M059J (cell line): ENCODE data around the gene PSRC1. TPM values are rescaled to one million over a fixed set of nuclear protein-coding genes. Genes with fewer than 3 reads are reported as not detected.

Experiments
- DNase-seq: peaks from one replicate; pipeline ENCODE4 v3.0.0-alpha.2; 2012; ENCODE audit warnings: low read depth
- total RNA-seq: library from RNA; depleted of rRNA; stranded (reverse); fragments of >200 nt; shearing (Covaris generic); gene quantifications from 2 replicates; pipeline ENCODE4 v1.2.3, GENCODE V29; 2014; rRNA removed

PSRC1 gene
- total RNA-seq, 1 experiment from 2014 or later: 83.5 TPM

GRCh38 chr1:109247401-109248365 is 35.3 kb downstream of the PSRC1 start:
- DNase-seq: no peak

DNA sequence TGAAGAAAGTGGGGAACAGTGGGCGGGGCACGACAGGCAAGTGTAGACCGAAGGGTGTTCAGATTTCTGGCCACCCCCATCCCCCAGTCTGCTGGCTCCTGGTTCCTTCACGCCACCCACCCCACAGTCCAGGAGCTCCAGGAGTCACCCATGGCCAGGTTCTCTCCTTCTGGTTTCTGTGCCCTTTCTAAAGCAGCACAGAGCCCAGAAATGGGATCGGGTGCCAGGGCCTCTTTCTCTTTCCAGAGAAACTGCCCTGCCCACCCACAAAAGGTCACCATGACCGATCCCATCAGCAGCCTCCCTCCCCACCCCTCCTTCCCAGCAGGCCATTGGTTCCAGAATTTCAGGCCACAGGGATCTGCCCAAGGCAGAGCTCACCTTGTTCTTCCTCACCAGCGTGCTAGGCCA is 36.8 kb downstream of the PSRC1 start:
- DNase-seq: no peak

DNA sequence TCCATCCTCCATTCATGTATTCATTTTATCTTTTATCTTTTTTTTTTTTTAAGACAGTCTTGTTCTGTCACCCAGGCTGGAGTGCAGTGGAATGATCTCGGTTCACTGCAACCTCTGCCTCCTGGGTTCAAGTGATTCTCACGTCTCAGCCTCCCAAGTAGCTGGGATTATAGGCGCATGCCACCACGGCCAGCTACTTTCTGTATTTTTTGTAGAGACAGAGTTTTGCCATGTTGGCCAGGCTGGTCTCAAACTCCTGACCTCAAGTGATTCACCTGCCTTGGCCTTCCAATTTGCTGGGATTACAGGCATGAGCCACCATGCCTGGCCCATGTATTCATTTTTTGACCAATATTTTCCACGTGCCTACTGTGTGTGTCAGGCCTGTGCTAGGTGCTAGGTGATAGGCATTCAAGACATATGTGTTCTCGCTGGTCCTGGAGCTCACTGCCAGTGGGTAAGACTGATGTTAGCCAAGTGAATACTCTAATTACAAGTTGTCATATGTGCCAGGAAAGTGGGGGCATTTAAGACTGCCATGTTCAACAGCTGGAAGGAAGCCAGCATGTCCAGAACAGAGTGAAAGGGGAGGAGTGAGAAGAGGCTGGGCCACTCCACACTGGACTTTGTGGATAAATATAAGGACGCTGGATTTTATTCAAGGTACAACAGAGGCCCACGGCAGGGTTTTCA is 38.9 kb downstream of the PSRC1 start:
- no peak for DNase-seq

DNA sequence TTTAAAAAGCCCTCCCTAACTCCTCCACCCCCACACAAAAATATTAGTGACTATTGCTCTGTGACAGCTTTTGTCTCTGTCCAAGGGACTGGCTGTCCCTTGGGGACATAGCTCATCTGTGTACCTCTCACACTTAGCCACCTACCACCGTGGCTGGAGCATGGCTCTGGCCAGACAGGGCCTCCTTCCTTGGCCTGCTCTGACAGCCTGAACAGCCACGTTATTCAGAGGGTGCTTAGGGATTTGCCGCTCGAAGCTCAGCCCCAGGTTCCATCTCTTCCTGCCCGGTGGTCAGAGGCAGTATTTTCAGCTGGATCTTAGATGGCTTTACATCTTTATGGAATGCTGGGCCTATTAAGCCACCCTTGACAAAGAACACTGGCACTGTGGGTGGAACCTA is 39.7 kb downstream of the PSRC1 start:
- no peak for DNase-seq

DNA sequence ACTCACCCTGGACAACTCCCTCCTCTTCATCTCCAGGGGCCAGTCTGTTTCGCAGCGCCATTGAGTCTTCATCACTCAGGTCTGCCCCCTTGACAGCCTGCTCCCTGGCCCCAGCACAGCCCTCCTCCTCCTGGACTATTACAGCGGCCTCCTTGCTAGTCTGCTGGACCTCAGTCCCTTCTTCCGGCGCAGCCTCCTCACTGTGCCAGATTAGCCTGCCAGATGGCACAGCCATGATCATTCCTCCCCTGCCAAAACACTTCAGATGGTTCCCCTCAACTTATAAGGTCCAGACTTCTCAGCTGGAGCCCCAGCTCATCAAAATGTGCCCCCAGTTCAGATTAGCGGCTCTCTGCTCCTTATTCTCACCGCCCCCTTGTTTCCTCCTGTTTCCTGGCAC is 40.6 kb downstream of the PSRC1 start:
- DNase-seq: no peak

- no peak for DNase-seq
Observed at GRCh38 chr1:109241841-109242345, 41.1 kb downstream of the PSRC1 start.

- DNase-seq: no peak
Observed at GRCh38 chr1:109241344-109241743, 41.6 kb downstream of the PSRC1 start.

DNA sequence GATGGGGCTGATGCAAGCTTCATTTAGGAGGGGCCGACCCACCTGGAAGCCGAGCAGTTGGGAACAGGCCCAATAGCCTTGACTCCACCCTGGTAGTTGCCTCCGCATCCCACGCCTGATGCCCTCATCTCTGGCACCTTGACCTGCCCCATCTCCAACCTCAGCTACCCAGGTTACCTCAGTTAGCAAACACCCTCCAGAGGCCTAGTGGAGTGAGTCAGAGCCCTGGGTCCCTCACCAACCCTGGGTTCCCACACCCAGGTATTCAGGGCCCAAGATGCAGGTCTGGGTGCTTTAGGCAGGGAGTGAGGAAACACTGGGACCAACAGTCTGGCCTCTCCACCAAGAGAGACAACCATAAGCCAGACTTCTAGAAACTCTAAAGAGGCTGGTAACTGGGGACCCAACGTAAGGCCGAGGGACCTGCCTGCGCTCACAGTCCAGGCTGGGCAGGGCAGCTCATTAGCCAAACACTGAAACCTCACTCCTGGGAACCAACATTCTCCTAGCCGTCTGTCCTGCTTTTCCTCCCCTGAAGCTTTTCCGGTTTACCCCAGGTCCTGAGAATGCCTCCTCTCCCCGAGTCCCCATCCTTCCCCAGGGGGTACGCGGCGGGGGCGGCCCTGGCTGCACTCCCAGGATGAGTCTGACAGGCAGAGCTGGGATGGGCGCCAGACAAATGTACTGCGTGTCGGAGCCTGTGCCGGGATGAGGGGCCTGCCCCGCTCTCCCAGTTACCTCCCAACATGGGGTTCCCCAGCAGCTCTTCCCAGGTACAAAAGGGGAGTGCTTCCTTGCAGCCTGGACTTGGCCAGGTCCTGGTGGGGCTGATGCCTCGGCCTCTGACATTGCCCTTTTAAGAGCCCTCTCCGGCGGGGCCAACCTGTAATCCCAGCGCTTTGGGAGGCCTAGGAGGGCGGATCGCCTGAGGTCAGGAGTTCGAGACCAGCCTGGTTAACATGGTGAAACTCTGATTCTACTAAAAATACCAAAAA is 42.5 kb downstream of the PSRC1 start:
- peak; percentile 80 for DNase-seq

DNA sequence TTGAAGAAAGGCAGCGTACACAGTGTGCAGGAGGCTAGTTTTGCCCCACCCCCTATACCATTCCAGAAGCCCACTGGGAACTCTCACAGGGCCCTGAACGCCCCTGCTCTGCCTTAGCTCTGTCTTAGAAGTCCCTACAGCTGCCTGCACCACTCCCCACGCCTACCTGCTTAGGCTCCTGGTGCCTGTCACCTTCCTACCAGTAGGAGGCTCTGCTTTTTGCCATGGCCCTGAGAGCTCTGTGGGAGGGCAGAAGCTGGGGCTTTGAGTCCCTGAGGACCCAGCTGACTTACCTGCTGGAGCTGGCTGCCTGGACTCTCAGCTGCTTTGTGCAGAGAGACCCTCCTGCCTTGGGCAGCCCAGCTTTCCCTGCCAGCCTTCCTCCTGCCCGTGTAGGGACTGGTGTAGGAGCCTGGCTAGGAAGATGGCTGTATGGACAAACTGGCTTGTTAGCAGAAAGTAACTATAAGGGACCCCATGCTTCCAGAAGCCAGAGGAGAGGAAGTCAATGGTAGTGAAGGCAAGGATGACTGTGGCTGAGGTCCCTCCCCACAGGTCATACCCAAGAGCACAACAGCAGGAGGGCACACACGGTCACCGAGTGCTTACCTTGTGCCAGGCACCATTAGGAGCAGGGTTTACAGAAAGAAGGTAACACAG is 43.4 kb downstream of the PSRC1 start:
- peak; percentile 55 for DNase-seq

- DNase-seq: no peak
Observed at GRCh38 chr1:109239047-109239408, 43.9 kb downstream of the PSRC1 start.

GRCh38 chr1:109238382-109238781 is 44.6 kb downstream of the PSRC1 start:
- no peak for DNase-seq

DNA sequence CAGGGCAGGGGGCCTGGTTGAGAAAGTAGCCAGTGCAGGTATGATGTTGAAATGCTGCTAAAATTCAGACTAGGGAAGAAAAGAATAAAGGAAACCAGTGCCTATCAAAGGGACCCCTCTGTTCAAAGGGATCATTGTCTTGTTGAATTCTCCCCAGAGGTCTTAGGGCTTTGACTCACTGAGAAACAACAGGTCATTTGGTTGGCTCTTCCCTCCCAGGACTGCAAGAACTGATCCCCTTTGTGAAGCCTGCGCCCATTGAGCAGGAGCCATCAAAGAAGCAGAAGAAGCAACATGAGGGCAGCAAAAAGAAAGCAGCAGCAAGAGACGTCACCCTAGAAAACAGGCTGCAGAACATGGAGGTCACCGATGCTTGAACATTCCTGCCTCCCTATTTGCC is 45.4 kb downstream of the PSRC1 start:
- no peak for DNase-seq

DNA sequence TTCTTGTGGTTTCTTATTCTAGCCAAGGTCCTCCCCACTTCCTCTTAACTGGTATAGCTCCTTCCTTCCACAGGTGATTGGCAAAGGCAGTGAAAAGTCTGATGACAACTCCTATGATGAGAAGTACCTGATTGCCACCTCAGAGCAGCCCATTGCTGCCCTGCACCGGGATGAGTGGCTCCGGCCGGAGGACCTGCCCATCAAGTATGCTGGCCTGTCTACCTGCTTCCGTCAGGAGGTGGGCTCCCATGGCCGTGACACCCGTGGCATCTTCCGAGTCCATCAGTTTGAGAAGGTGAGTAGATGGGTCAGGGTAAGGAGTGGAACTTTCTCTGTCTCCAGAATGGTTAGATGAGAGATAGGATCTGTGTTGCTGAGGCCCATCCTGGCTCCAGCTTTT is 47.8 kb downstream of the PSRC1 start:
- no peak for DNase-seq

GRCh38 chr1:109231066-109231465 is 51.9 kb downstream of the PSRC1 start:
- no peak for DNase-seq

Other genes with a start within 250 kb of the PSRC1 start
- 11.0 and 14.6 TPM in 2 replicates for gene WDR47, start 241.0 kb downstream of the PSRC1 start, total RNA-seq
- 73.4 and 97.8 TPM in 2 replicates for gene TAF13, start 207.1 kb downstream of the PSRC1 start, total RNA-seq
- gene TMEM167B, start 192.4 kb downstream of the PSRC1 start, total RNA-seq: 38.5 and 44.8 TPM in 2 replicates
- gene ELAPOR1, start 169.0 kb downstream of the PSRC1 start, total RNA-seq: 0.84 and 1.1 TPM in 2 replicates
- 110 and 149 TPM in 2 replicates for gene SARS1, start 69.2 kb downstream of the PSRC1 start, total RNA-seq
- gene CELSR2, start 33.6 kb downstream of the PSRC1 start, total RNA-seq: 3.7 and 6.9 TPM in 2 replicates
- not detected in 2 replicates for gene MYBPHL, start 23.9 kb upstream of the PSRC1 start, total RNA-seq
- gene SORT1, start 114.8 kb upstream of the PSRC1 start, total RNA-seq: 22.0 and 28.3 TPM in 2 replicates
- gene PSMA5, start 143.3 kb upstream of the PSRC1 start, total RNA-seq: 119 and 162 TPM in 2 replicates
- gene SYPL2, start 183.4 kb upstream of the PSRC1 start, total RNA-seq: 0.05 TPM in 1 of 2 replicates, not detected in the other
- 2.4 and 5.0 TPM in 2 replicates for gene ATXN7L2, start 200.8 kb upstream of the PSRC1 start, total RNA-seq
- 6.6 and 8.0 TPM in 2 replicates for gene CYB561D1, start 210.9 kb upstream of the PSRC1 start, total RNA-seq
- gene AMIGO1, start 226.6 kb upstream of the PSRC1 start, total RNA-seq: 1.1 and 2.4 TPM in 2 replicates